ENCODE measurements around the gene DAGLA. TPM values are rescaled to one million over a fixed set of nuclear protein-coding genes. Genes with fewer than 3 reads are reported as not detected.
"Not testable (repeated sequence)": the region's sequence is repeated elsewhere in the genome, so short reads cannot be mapped to it uniquely, and the experiment has no call there.

DAGLA gene
- total RNA-seq, 1 donor from 2014 or later = 1.1 TPM

- TF ChIP-seq EZH2 (IDR thresholded peaks at IDR 0.05) (no peak), EZH2phosphoT487 (IDR thresholded peaks at IDR 0.05) (no peak), CTCF (IDR thresholded peaks at IDR 0.05) (no peak)
- H3K27ac Mint-ChIP-seq = no peak overlapping the region
- no peaks in the 10 kb centered on the region for H4K20me1 ChIP-seq (ENCODE audit: low read depth)
- no peak overlapping the region for H3K27ac ChIP-seq
- H3K79me2 ChIP-seq (ENCODE audit: low read depth) = no peaks in the 10 kb centered on the region
- no peak overlapping the region for H3K9ac ChIP-seq
- H2AFZ ChIP-seq (replicated peaks) = no peak overlapping the region
- H3K27me3 ChIP-seq = no peaks in the 10 kb centered on the region
- H3K27me3 Mint-ChIP-seq (ENCODE audit: insufficient read depth, low read depth) = peaks cover 20% of the 10 kb centered on the region
- no peaks in the 10 kb centered on the region for H3K9me3 Mint-ChIP-seq
- H3K4me2 ChIP-seq = no peak overlapping the region
- H3K4me3 ChIP-seq = no peak overlapping the region
- peaks cover 4% of the 10 kb centered on the region for H3F3A ChIP-seq (ENCODE audit: low read depth)
- no peaks in the 10 kb centered on the region for H3K9me3 ChIP-seq (ENCODE audit: low read depth)
- no peak for DNase-seq (ENCODE audit: low spot score)
- peaks cover 16% of the 10 kb centered on the region for H3K4me1 Mint-ChIP-seq
- no peak overlapping the region for H3K4me3 Mint-ChIP-seq
- H3K36me3 Mint-ChIP-seq = peaks cover 2% of the 10 kb centered on the region
- peaks cover 11% of the 10 kb centered on the region for H3K4me1 ChIP-seq
- no peaks in the 10 kb centered on the region for H3K36me3 ChIP-seq
These were observed 22.5 kb upstream of the DAGLA start for GRCh38 chr11:61657566-61658290.

- H3K9me3 ChIP-seq (ENCODE audit: low read depth) = no peaks in the 10 kb centered on the region
- no peak overlapping the region for H3K4me2 ChIP-seq
- TF ChIP-seq CTCF (IDR thresholded peaks at IDR 0.05) = peak; percentile 32
- no peak for TF ChIP-seq EZH2phosphoT487 (IDR thresholded peaks at IDR 0.05)
- no peaks in the 10 kb centered on the region for H3K36me3 ChIP-seq
- no peak overlapping the region for H3K27ac ChIP-seq
- H2AFZ ChIP-seq (replicated peaks) = no peak overlapping the region
- H3F3A ChIP-seq (ENCODE audit: low read depth) = peaks cover 4% of the 10 kb centered on the region
- no peak overlapping the region for H3K9ac ChIP-seq
- H3K36me3 Mint-ChIP-seq = peaks cover 2% of the 10 kb centered on the region
- H3K4me3 Mint-ChIP-seq = no peak overlapping the region
- no peaks in the 10 kb centered on the region for H3K79me2 ChIP-seq (ENCODE audit: low read depth)
- no peaks in the 10 kb centered on the region for H3K9me3 Mint-ChIP-seq
- no peak overlapping the region for H3K4me3 ChIP-seq
- peaks cover 11% of the 10 kb centered on the region for H3K4me1 ChIP-seq
- no peak for DNase-seq (ENCODE audit: low spot score)
- H3K27ac Mint-ChIP-seq = no peak overlapping the region
- H3K4me1 Mint-ChIP-seq = peaks cover 16% of the 10 kb centered on the region
- no peaks in the 10 kb centered on the region for H4K20me1 ChIP-seq (ENCODE audit: low read depth)
- H3K27me3 ChIP-seq = no peaks in the 10 kb centered on the region
- H3K27me3 Mint-ChIP-seq (ENCODE audit: insufficient read depth, low read depth) = peaks cover 22% of the 10 kb centered on the region
These were observed 20.6 kb upstream of the DAGLA start for GRCh38 chr11:61659413-61660196.

- peaks cover 22% of the 10 kb centered on the region for H3K27me3 Mint-ChIP-seq (ENCODE audit: insufficient read depth, low read depth)
- H3K9me3 Mint-ChIP-seq; H3K79me2 ChIP-seq (ENCODE audit: low read depth); H3K36me3 ChIP-seq; H3K27ac Mint-ChIP-seq; H3K36me3 Mint-ChIP-seq; H3K4me1 ChIP-seq; H3F3A ChIP-seq (ENCODE audit: low read depth); H3K9ac ChIP-seq; DNase-seq (ENCODE audit: low spot score); H2AFZ ChIP-seq (replicated peaks); H3K9me3 ChIP-seq (ENCODE audit: low read depth); H3K27me3 ChIP-seq; H4K20me1 ChIP-seq (ENCODE audit: low read depth); H3K4me3 ChIP-seq; H3K27ac ChIP-seq; H3K4me2 ChIP-seq; H3K4me3 Mint-ChIP-seq; H3K4me1 Mint-ChIP-seq: not testable (repeated sequence)
- peak; percentile 12 for TF ChIP-seq CTCF (IDR thresholded peaks at IDR 0.05)
These were observed 19.2 kb upstream of the DAGLA start for GRCh38 chr11:61660997-61661396.

Data from neural progenitor cell (in vitro differentiated cells).